Measurements from ENCODE around the gene NEDD4. TPM values are rescaled to one million over a fixed set of nuclear protein-coding genes. Genes with fewer than 3 reads are reported as not detected.
"Not testable (repeated sequence)": the region's sequence is repeated elsewhere in the genome, so short reads cannot be mapped to it uniquely, and the experiment has no call there.

NEDD4 gene
- total RNA-seq, 1 donor from 2014 or later: 15.6 TPM

- H3K4me3 ChIP-seq (ENCODE audit: low read depth, low read length): no peak overlapping the region
- no peak for TF ChIP-seq CTCF (conservative IDR thresholded peaks at IDR 0.05; ENCODE audit: low read depth, low read length)
- no peak for DNase-seq (ENCODE audit: low read depth)
These were observed 168.4 kb downstream of the NEDD4 start for GRCh38 chr15:55824857-55825613.

- TF ChIP-seq CTCF (conservative IDR thresholded peaks at IDR 0.05; ENCODE audit: low read depth, low read length): no peak
- no peak overlapping the region for H3K4me3 ChIP-seq (ENCODE audit: low read depth, low read length)
- no peak for DNase-seq (ENCODE audit: low read depth)
These were observed 169.6 kb downstream of the NEDD4 start for GRCh38 chr15:55823699-55824340.

GRCh38 chr15:55823191-55823670 lies 170.2 kb downstream of the NEDD4 start:
- DNase-seq (ENCODE audit: low read depth): no peak
- H3K4me3 ChIP-seq (ENCODE audit: low read depth, low read length): no peak overlapping the region
- TF ChIP-seq CTCF (conservative IDR thresholded peaks at IDR 0.05; ENCODE audit: low read depth, low read length): no peak

- H3K4me3 ChIP-seq (ENCODE audit: low read depth, low read length); DNase-seq (ENCODE audit: low read depth): not testable (repeated sequence)
These were observed 171.7 kb downstream of the NEDD4 start for GRCh38 chr15:55821740-55822139.

GRCh38 chr15:55820043-55820442 lies 173.4 kb downstream of the NEDD4 start:
- no peak for TF ChIP-seq CTCF (conservative IDR thresholded peaks at IDR 0.05; ENCODE audit: low read depth, low read length)
- DNase-seq (ENCODE audit: low read depth): no peak
- H3K4me3 ChIP-seq (ENCODE audit: low read depth, low read length): no peak overlapping the region

- no peak for TF ChIP-seq CTCF (conservative IDR thresholded peaks at IDR 0.05; ENCODE audit: low read depth, low read length)
- DNase-seq (ENCODE audit: low read depth): no peak
- H3K4me3 ChIP-seq (ENCODE audit: low read depth, low read length): no peak overlapping the region
These were observed 173.9 kb downstream of the NEDD4 start for GRCh38 chr15:55819397-55820034.

- no peak for DNase-seq (ENCODE audit: low read depth)
- no peak for TF ChIP-seq CTCF (conservative IDR thresholded peaks at IDR 0.05; ENCODE audit: low read depth, low read length)
- no peak overlapping the region for H3K4me3 ChIP-seq (ENCODE audit: low read depth, low read length)
These were observed 177.4 kb downstream of the NEDD4 start for GRCh38 chr15:55816017-55816416.

All from epithelial cell of proximal tubule (primary cell).